GM19099 (cell line): ENCODE measurements around the gene PGM5.
"Not testable (repeated sequence)": the region's sequence is repeated elsewhere in the genome, so short reads cannot be mapped to it uniquely, and the experiment has no call there.

Source experiments
- POLR2A ChIP-seq: IDR thresholded peaks from 3 replicates; pipeline ENCODE4 v1.6.1; 2011; ENCODE audit warnings: low read depth; ENCODE audit not compliant: insufficient read length; ENCODE audit errors: extremely low read depth

The PGM5 gene

GRCh38 chr9:68356380-68357118 lies at the start of gene PGM5:
Gene PGM5, plus strand, starts transcription at chr9:68356611. Its CDS starts 517 bp downstream, at chr9:68357128.
- not testable (repeated sequence) for TF ChIP-seq POLR2A

- TF ChIP-seq POLR2A = no peak
Measured at GRCh38 chr9:68416936-68417564, 60.6 kb downstream of the PGM5 start.

- TF ChIP-seq POLR2A = no peak
Measured at GRCh38 chr9:68417762-68418161, 61.4 kb downstream of the PGM5 start.

GRCh38 chr9:68418259-68418845 lies 61.9 kb downstream of the PGM5 start:
- TF ChIP-seq POLR2A = no peak

- no peak for TF ChIP-seq POLR2A
Measured at GRCh38 chr9:68419901-68420300, 63.5 kb downstream of the PGM5 start.

- no peak for TF ChIP-seq POLR2A
Measured at GRCh38 chr9:68426755-68427154, 70.3 kb downstream of the PGM5 start.

- TF ChIP-seq POLR2A = no peak
Measured at GRCh38 chr9:68427216-68427977, 71.0 kb downstream of the PGM5 start.

GRCh38 chr9:68428481-68428880 lies 72.1 kb downstream of the PGM5 start:
- TF ChIP-seq POLR2A = no peak

- no peak for TF ChIP-seq POLR2A
Measured at GRCh38 chr9:68429631-68430030, 73.2 kb downstream of the PGM5 start.

GRCh38 chr9:68431307-68431706 lies 74.9 kb downstream of the PGM5 start:
- no peak for TF ChIP-seq POLR2A

GRCh38 chr9:68433531-68434110 lies 77.2 kb downstream of the PGM5 start:
- no peak for TF ChIP-seq POLR2A

GRCh38 chr9:68437785-68438184 lies 81.4 kb downstream of the PGM5 start:
- TF ChIP-seq POLR2A = no peak

- TF ChIP-seq POLR2A = no peak
Measured at GRCh38 chr9:68443624-68444023, 87.2 kb downstream of the PGM5 start.

- TF ChIP-seq POLR2A = no peak
Measured at GRCh38 chr9:68446836-68447235, 90.4 kb downstream of the PGM5 start.

GRCh38 chr9:68447611-68448010 lies 91.2 kb downstream of the PGM5 start:
- no peak for TF ChIP-seq POLR2A

- TF ChIP-seq POLR2A = no peak
Measured at GRCh38 chr9:68454579-68455334, 98.3 kb downstream of the PGM5 start.
